CD4-positive, CD25-positive, alpha-beta regulatory T cell (primary cell): ENCODE data around the gene SMIM21. TPM values are rescaled to one million over a fixed set of nuclear protein-coding genes. Genes with fewer than 3 reads are reported as not detected.

Source experiments
- ATAC-seq, 2 donors: fragments of 150-1000 bp; cut with Tn5 transposase; one replicate each; pipeline ENCODE4 v1.10.0; 2021; ENCODE audit warnings: low read depth in 2 of 2, moderate number of reproducible peaks in 2 of 2, moderate library complexity in 1 of 2
- DNase-seq, 3 donors: peaks; one replicate each; pipeline versions ENCODE4 v3.0.0 to v3.0.0-alpha.2; 2012 to 2022; ENCODE audit warnings: mixed read lengths in 1 of 3
- H3K27ac ChIP-seq: one replicate; pipeline ENCODE4 v1.7.0; 2013; ENCODE audit warnings: mild to moderate bottlenecking, low read length; ENCODE audit not compliant: insufficient read depth, poor library complexity, severe bottlenecking
- H3K27me3 ChIP-seq: one replicate; pipeline ENCODE4 v1.7.0; 2013; ENCODE audit warnings: low read length; ENCODE audit not compliant: control insufficient read depth, insufficient read depth
- H3K36me3 ChIP-seq: one replicate; pipeline ENCODE4 v1.7.0; 2013; ENCODE audit warnings: mild to moderate bottlenecking, low read length, moderate library complexity; ENCODE audit not compliant: control insufficient read depth, insufficient read depth
- H3K4me1 ChIP-seq: 2 replicates; pipeline ENCODE4 v1.7.0; 2013; ENCODE audit warnings: mild to moderate bottlenecking, low read length; ENCODE audit not compliant: insufficient read depth, control insufficient read depth, poor library complexity, severe bottlenecking
- H3K4me3 ChIP-seq: one replicate; pipeline ENCODE4 v1.7.0; 2013; ENCODE audit warnings: low read depth, mild to moderate bottlenecking, low read length, moderate library complexity
- H3K9me3 ChIP-seq, 2 experiments: 1 replicate in 1 of 2; 2 replicates in 1 of 2; pipeline ENCODE4 v1.7.0; 2013; ENCODE audit warnings: low read length in 2 of 2, mild to moderate bottlenecking in 1 of 2, moderate library complexity in 1 of 2; ENCODE audit not compliant: control insufficient read depth in 2 of 2
- H3K27ac Mint-ChIP-seq, 3 donors: one replicate each; pipeline ENCODE4 v1.8.0; 2020 to 2022; ENCODE audit warnings: mild to moderate bottlenecking in 3 of 3, mixed read lengths in 3 of 3, moderate library complexity in 2 of 3
- H3K27me3 Mint-ChIP-seq: one replicate; pipeline ENCODE4 v1.8.0; 2022; ENCODE audit warnings: mild to moderate bottlenecking, mixed read lengths
- H3K36me3 Mint-ChIP-seq: one replicate; pipeline ENCODE4 v1.8.0; 2020; ENCODE audit warnings: mixed read lengths
- H3K4me1 Mint-ChIP-seq, 4 donors: one replicate each; pipeline ENCODE4 v1.8.0; 2020 to 2022; ENCODE audit warnings: mixed read lengths in 4 of 4, mild to moderate bottlenecking in 1 of 4
- H3K4me3 Mint-ChIP-seq, 4 donors: one replicate each; pipeline ENCODE4 v1.8.0; 2020 to 2022; ENCODE audit warnings: mild to moderate bottlenecking in 4 of 4, mixed read lengths in 4 of 4, moderate library complexity in 3 of 4
- H3K9me3 Mint-ChIP-seq, 7 donors: one replicate each; pipeline ENCODE4 v1.8.0; 2020 to 2022; ENCODE audit warnings: mixed read lengths in 7 of 7, mild to moderate bottlenecking in 3 of 7, moderate library complexity in 2 of 7
- polyA plus RNA-seq, 4 donors: library from polyadenylated mRNA; unstranded; fragments of 300-500 nt; fragmentation: Illumina TruSeq; gene quantifications; one replicate each; pipeline ENCODE4 v1.2.3, GENCODE V29; 2021
- total RNA-seq: library from RNA; stranded (reverse); gene quantifications from one replicate; pipeline ENCODE4 v1.2.3, GENCODE V29; 2022

The SMIM21 gene
- total and polyA plus RNA-seq, 5 donors from 2014 or later, result not detected

GRCh38 chr18:75421656-75422055, 5.8 kb downstream of the SMIM21 start:
- H3K27me3 Mint-ChIP-seq, result peaks cover 14% of the 10 kb centered on the region
- no peaks in the 10 kb centered on the region for H3K36me3 ChIP-seq
- H3K4me3 Mint-ChIP-seq, result no peak overlapping the region
- no peaks in the 10 kb centered on the region for H3K4me1 ChIP-seq
- no peak for ATAC-seq
- peaks cover 0 to 3% (median 0%) of the 10 kb centered on the region in 7 donors for H3K9me3 Mint-ChIP-seq
- no peaks in the 10 kb centered on the region for H3K9me3 ChIP-seq
- H3K27ac Mint-ChIP-seq, result no peak overlapping the region
- no peak overlapping the region for H3K27ac ChIP-seq
- no peak for DNase-seq
- peaks cover 3% of the 10 kb centered on the region for H3K27me3 ChIP-seq
- no peak overlapping the region for H3K4me3 ChIP-seq
- peaks cover 0 to 4% (median 0%) of the 10 kb centered on the region in 4 donors for H3K4me1 Mint-ChIP-seq
- no peaks in the 10 kb centered on the region for H3K36me3 Mint-ChIP-seq

- no peak overlapping the region for H3K4me3 Mint-ChIP-seq
- DNase-seq, result no peak
- Histone ChIP-seq H3K4me1 (no peaks in the 10 kb centered on the region), H3K27ac (no peak overlapping the region), H3K36me3 (no peaks in the 10 kb centered on the region), H3K9me3 (no peaks in the 10 kb centered on the region), H3K27me3 (peaks cover 3% of the 10 kb centered on the region), H3K4me3 (no peak overlapping the region)
- no peak for ATAC-seq
- no peak overlapping the region for H3K27ac Mint-ChIP-seq
- peaks cover 0 to 3% (median 0%) of the 10 kb centered on the region in 7 donors for H3K9me3 Mint-ChIP-seq
- H3K4me1 Mint-ChIP-seq, result peaks cover 0 to 4% (median 0%) of the 10 kb centered on the region in 4 donors
- peaks cover 5% of the 10 kb centered on the region for H3K27me3 Mint-ChIP-seq
- no peaks in the 10 kb centered on the region for H3K36me3 Mint-ChIP-seq
Measured at GRCh38 chr18:75418293-75419005, 9.1 kb downstream of the SMIM21 start.

GRCh38 chr18:75410611-75411010, 16.9 kb downstream of the SMIM21 start:
- H3K4me3 Mint-ChIP-seq, result no peak overlapping the region
- no peaks in the 10 kb centered on the region for H3K4me1 ChIP-seq
- ATAC-seq (no peak), DNase-seq (no peak)
- H3K27ac Mint-ChIP-seq, result no peak overlapping the region
- no peaks in the 10 kb centered on the region for H3K9me3 Mint-ChIP-seq
- H3K36me3 ChIP-seq, result no peaks in the 10 kb centered on the region
- peaks cover 0 to 4% (median 0%) of the 10 kb centered on the region in 4 donors for H3K4me1 Mint-ChIP-seq
- no peak overlapping the region for H3K27ac ChIP-seq
- H3K4me3 ChIP-seq, result no peak overlapping the region
- H3K27me3 Mint-ChIP-seq, result no peaks in the 10 kb centered on the region
- H3K9me3 ChIP-seq, result no peaks in the 10 kb centered on the region
- H3K36me3 Mint-ChIP-seq, result no peaks in the 10 kb centered on the region
- no peaks in the 10 kb centered on the region for H3K27me3 ChIP-seq

GRCh38 chr18:75409806-75410205, 17.7 kb downstream of the SMIM21 start:
- Histone ChIP-seq H3K27me3 (no peaks in the 10 kb centered on the region), H3K4me1 (no peaks in the 10 kb centered on the region), H3K4me3 (no peak overlapping the region), H3K27ac (no peak overlapping the region), H3K9me3 (no peaks in the 10 kb centered on the region), H3K36me3 (no peaks in the 10 kb centered on the region)
- H3K36me3 Mint-ChIP-seq, result no peaks in the 10 kb centered on the region
- DNase-seq (no peak), ATAC-seq (no peak)
- H3K4me1 Mint-ChIP-seq, result peaks cover 0 to 4% (median 0%) of the 10 kb centered on the region in 4 donors
- peaks cover 2% of the 10 kb centered on the region for H3K27me3 Mint-ChIP-seq
- H3K9me3 Mint-ChIP-seq, result no peaks in the 10 kb centered on the region
- no peak overlapping the region for H3K4me3 Mint-ChIP-seq
- no peak overlapping the region for H3K27ac Mint-ChIP-seq

GRCh38 chr18:75408554-75409506, 18.7 kb downstream of the SMIM21 start:
- H3K36me3 ChIP-seq, result no peaks in the 10 kb centered on the region
- Mint-ChIP-seq H3K9me3 (peaks cover 0 to under 1% (median 0%) of the 10 kb centered on the region in 7 donors), H3K4me3 (no peak overlapping the region), H3K27me3 (peaks cover 9% of the 10 kb centered on the region), H3K27ac (no peak overlapping the region), H3K36me3 (no peaks in the 10 kb centered on the region), H3K4me1 (peaks cover 0 to 4% (median 0%) of the 10 kb centered on the region in 4 donors)
- no peaks in the 10 kb centered on the region for H3K4me1 ChIP-seq
- H3K4me3 ChIP-seq, result no peak overlapping the region
- DNase-seq (no peak), ATAC-seq (peak in 1 of 2 donors; percentile 13)
- H3K27ac ChIP-seq, result no peak overlapping the region
- no peaks in the 10 kb centered on the region for H3K27me3 ChIP-seq
- H3K9me3 ChIP-seq, result no peaks in the 10 kb centered on the region

GRCh38 chr18:75407468-75408437, 19.8 kb downstream of the SMIM21 start:
- no peak overlapping the region for H3K27ac Mint-ChIP-seq
- peaks cover 0 to 4% (median 0%) of the 10 kb centered on the region in 4 donors for H3K4me1 Mint-ChIP-seq
- H3K9me3 Mint-ChIP-seq, result peaks cover 0 to 3% (median 0%) of the 10 kb centered on the region in 7 donors
- H3K4me3 ChIP-seq, result no peak overlapping the region
- H3K27ac ChIP-seq, result no peak overlapping the region
- no peaks in the 10 kb centered on the region for H3K36me3 ChIP-seq
- H3K27me3 Mint-ChIP-seq, result peaks cover 17% of the 10 kb centered on the region
- H3K27me3 ChIP-seq, result peaks cover 3% of the 10 kb centered on the region
- no peak for DNase-seq
- H3K4me3 Mint-ChIP-seq, result no peak overlapping the region
- ATAC-seq, result no peak
- no peaks in the 10 kb centered on the region for H3K4me1 ChIP-seq
- no peaks in the 10 kb centered on the region for H3K36me3 Mint-ChIP-seq
- no peaks in the 10 kb centered on the region for H3K9me3 ChIP-seq
